ENCODE results near the gene PROX2. TPM values are rescaled to one million over a fixed set of nuclear protein-coding genes. Genes with fewer than 3 reads are reported as not detected.

Gene PROX2
- total RNA-seq, 1 donor from 2014 or later, result 0.05 TPM

DNA sequence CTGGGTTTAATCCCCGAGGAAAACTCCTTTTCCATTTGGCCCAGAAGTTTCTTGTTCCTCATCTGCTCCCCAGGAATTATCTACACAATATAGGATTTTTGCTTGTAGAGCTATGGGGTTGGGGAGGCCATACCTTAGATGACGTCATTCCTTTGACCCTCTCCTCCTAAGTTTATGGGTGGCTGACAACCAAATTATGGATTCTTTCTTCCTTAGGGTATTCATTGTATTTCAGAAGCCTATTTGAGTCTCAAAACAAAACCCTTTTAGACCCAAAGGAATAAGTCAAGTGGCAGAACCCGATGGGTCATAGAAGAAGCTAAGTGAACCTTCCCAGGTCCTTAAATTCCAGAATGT, 14.2 kb downstream of the PROX2 start:
- Mint-ChIP-seq H3K27me3 (ENCODE audit: low read depth) (no peaks in the 10 kb centered on the region), H3K4me3 (ENCODE audit: low read depth) (no peak overlapping the region), H3K27ac (no peak overlapping the region), H3K9me3 (no peaks in the 10 kb centered on the region), H3K36me3 (ENCODE audit: low read depth) (no peaks in the 10 kb centered on the region), H3K4me1 (ENCODE audit: low read depth) (peaks cover 6% of the 10 kb centered on the region)
- DNase-seq (ENCODE audit: low spot score), result no peak
- intact Hi-C loops (cut with micrococcal nuclease), result loop anchor here (1.0 kb wide), 2 partner anchors 44 to 227 kb away; no protein-coding TSS in a partner anchor

DNA sequence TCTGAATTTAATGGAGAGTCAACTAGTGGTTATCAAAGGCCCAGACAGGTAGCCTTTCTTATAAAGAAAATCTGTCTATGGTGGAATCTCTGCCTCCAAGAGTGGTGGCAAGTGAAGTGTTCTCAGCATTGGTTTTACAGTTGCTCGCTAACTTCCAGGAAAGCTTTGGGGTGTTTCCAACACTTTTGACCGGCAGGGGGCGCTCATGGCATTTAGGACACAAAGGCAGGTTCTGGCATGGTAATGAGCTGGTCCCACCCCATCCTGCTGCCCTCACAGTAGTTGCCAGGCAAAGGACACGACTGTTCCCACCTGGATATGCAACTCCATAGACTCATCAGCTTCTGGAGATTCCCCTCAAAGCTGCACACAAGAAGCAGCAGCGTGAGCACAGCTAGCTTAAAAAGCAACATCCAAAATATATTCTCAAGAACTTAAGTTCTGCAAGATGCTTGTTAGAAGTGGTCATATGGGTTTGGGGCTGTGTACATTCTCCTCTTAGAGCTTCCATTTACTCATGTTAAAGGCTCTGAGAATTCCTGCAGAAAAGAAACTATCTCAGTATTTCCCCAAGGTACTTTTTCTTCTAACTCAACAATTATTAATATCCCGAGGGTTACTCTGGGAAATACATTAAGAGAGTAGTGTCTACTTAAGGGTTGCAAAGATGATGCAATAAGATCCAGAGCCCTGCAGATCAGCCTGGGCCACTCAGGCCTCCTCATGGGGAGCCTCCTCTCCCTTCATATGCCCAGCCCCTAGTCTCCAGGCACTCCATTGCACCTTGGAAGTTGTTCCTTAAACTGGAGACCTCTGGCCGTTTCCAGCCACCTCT, 14.8 kb downstream of the PROX2 start:
- Mint-ChIP-seq H3K9me3 (no peaks in the 10 kb centered on the region), H3K27me3 (ENCODE audit: low read depth) (no peaks in the 10 kb centered on the region), H3K27ac (no peak overlapping the region), H3K4me1 (ENCODE audit: low read depth) (no peaks in the 10 kb centered on the region), H3K36me3 (ENCODE audit: low read depth) (no peaks in the 10 kb centered on the region), H3K4me3 (ENCODE audit: low read depth) (no peak overlapping the region)
- intact Hi-C loops (cut with micrococcal nuclease), result loop anchor here (1.0 kb wide), 2 partner anchors 44 to 227 kb away; no protein-coding TSS in a partner anchor
- DNase-seq (ENCODE audit: low spot score), result peak; percentile 78

DNA sequence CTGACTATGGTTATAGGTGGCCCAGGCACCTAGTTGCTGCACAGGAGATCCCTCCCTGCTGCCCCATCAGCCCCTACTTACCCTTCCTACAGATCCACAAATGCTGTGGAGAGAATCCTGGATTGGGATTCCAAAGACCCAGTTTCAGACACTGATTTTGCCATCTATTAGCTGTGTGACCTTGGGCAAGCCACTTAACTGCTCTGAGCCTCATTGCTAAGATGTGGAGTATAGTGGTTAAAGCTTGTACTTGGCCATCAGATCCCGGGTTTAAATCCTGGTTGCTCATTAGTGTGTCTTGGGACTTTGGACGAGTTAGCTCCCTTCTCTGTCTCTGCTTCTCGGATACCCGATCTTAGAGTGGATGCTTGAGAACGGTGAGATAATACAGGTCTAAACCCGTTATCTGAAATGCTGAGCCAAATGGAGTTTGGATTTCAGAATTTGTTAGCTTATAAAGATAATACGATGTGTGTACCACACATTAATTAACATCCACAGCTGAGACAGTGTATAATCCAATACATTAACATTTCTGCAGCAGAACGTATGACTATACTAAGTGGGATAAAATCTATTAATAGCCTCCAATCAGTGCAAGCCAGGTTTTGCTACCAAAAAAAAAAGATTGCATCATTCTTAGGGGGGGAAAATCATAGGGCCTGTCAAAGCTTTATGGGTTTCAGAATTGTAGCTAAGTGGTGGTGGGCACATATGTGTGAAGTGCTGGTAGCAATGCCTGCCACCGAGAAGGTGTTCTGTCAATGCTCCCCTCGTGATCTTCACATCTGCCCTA, 16.0 kb downstream of the PROX2 start:
- DNase-seq (ENCODE audit: low spot score), result no peak
- Mint-ChIP-seq H3K27ac (no peak overlapping the region), H3K4me1 (ENCODE audit: low read depth) (no peaks in the 10 kb centered on the region), H3K27me3 (ENCODE audit: low read depth) (no peaks in the 10 kb centered on the region), H3K36me3 (ENCODE audit: low read depth) (no peaks in the 10 kb centered on the region), H3K9me3 (no peaks in the 10 kb centered on the region), H3K4me3 (ENCODE audit: low read depth) (no peak overlapping the region)
- intact Hi-C loops (cut with micrococcal nuclease), result no loop called here

DNA sequence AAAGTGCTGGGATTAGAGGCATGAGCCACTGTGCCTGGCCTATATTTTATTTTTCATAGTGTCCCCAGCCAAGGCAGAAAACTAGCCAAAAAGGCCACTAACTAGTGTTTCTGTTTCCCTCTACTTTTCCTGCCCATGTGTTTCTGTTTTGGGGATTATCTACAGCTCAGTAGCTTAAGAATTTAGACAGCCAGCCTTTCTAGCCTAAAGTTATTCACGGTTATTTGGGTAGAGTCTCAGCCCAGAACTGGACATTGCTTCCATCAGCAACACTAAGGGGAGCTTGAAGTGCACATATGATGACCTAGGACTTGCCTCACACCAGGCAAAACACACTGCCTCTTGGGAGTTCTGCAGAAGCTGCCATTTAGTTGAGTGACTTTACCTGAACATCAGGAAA, 17.9 kb downstream of the PROX2 start:
- Mint-ChIP-seq H3K27me3 (ENCODE audit: low read depth) (no peaks in the 10 kb centered on the region), H3K9me3 (no peaks in the 10 kb centered on the region), H3K4me1 (ENCODE audit: low read depth) (peaks cover 1% of the 10 kb centered on the region), H3K27ac (no peak overlapping the region), H3K36me3 (ENCODE audit: low read depth) (no peaks in the 10 kb centered on the region), H3K4me3 (ENCODE audit: low read depth) (no peak overlapping the region)
- DNase-seq (ENCODE audit: low spot score), result no peak
- intact Hi-C loops (cut with micrococcal nuclease), result no loop called here

DNA sequence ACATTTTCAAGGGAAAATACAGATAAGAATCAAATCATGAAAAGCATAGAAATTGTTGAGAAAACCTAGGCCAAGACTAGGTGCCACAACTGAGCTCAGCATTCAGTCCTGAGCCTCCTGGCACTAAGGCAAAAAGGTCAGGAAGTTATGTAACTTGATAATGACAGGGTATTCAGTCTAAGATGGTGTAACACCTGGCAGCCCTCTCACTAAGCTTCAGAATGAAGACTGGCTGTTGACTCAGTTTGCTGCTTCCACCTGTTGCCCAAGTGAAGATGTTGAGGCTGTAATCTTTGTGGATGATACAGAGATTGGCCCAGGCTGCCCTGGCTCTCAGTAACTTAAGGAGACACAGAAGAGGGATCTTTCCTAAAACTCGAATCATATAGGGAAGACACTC, 19.6 kb downstream of the PROX2 start:
- Mint-ChIP-seq H3K36me3 (ENCODE audit: low read depth) (no peaks in the 10 kb centered on the region), H3K4me3 (ENCODE audit: low read depth) (no peak overlapping the region), H3K9me3 (no peaks in the 10 kb centered on the region), H3K4me1 (ENCODE audit: low read depth) (peaks cover 6% of the 10 kb centered on the region), H3K27me3 (ENCODE audit: low read depth) (no peaks in the 10 kb centered on the region), H3K27ac (no peak overlapping the region)
- DNase-seq (ENCODE audit: low spot score), result no peak
- intact Hi-C loops (cut with micrococcal nuclease), result no loop called here

DNA sequence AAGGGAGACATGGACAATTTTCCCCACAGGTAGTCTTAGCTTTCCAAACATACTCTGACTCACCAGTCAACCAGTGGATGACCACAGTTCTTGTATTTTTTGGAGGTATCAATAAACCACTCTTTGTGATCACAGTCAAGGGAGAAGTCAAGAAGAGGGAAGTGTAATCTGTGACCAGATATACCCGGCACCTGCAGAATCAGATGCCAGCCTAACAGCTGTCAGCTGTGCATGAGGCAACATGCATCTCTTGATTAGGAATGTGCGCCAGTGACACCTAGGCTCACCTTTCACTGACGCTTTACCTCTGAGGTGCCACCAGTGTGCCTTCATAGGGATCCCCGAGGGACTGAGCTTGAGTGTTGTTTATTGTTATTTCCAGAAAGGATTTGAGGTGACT, 20.0 kb downstream of the PROX2 start:
- no peaks in the 10 kb centered on the region for H3K9me3 Mint-ChIP-seq
- intact Hi-C loops (cut with micrococcal nuclease), result no loop called here
- peaks cover 6% of the 10 kb centered on the region for H3K4me1 Mint-ChIP-seq (ENCODE audit: low read depth)
- no peak overlapping the region for H3K27ac Mint-ChIP-seq
- H3K36me3 Mint-ChIP-seq (ENCODE audit: low read depth), result no peaks in the 10 kb centered on the region
- H3K27me3 Mint-ChIP-seq (ENCODE audit: low read depth), result no peaks in the 10 kb centered on the region
- no peak overlapping the region for H3K4me3 Mint-ChIP-seq (ENCODE audit: low read depth)
- DNase-seq (ENCODE audit: low spot score), result no peak

DNA sequence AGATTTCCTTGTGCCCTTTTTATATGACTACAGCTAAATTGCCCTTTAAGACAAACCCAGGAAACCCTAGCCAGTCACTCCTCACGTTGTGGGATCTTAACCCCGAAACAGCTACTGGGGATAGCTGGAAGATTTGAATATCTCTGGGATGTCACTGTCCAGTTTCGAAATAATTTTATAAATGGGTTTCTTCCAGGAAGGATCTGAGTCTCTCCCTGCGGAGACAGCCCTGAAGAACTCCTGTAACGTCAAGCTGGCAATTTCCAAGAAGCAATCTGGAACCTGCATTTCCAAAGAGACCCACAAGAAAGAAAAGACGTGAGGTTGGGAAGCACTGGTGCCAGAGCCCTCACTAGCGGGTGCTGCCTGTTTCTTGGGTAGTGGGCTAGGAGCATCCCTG, 20.9 kb downstream of the PROX2 start:
- H3K27me3 Mint-ChIP-seq (ENCODE audit: low read depth), result no peaks in the 10 kb centered on the region
- H3K4me1 Mint-ChIP-seq (ENCODE audit: low read depth), result peaks cover 6% of the 10 kb centered on the region
- no peak for DNase-seq (ENCODE audit: low spot score)
- no peaks in the 10 kb centered on the region for H3K9me3 Mint-ChIP-seq
- no peak overlapping the region for H3K4me3 Mint-ChIP-seq (ENCODE audit: low read depth)
- intact Hi-C loops (cut with micrococcal nuclease), result no loop called here
- H3K36me3 Mint-ChIP-seq (ENCODE audit: low read depth), result no peaks in the 10 kb centered on the region
- H3K27ac Mint-ChIP-seq, result no peak overlapping the region

DNA sequence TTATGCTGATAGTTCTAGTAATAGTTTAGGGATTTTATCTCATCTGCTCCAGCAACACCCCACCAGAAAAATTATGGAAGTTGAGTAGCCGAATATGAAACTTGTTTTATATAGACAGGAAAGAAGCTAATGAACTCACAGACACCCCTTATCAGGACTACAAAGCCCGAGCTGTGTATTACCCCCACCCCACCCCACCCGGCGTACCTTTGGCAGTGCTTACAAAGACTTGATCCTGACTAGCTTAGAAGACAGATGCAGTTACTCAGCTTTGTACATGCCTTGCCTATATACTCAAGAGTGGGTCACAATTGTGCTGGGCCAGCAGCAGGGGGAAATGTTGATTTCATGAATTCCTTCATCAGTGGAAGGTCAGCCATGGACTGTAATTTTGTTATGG, 22.4 kb downstream of the PROX2 start:
- Mint-ChIP-seq H3K4me1 (ENCODE audit: low read depth) (peaks cover 6% of the 10 kb centered on the region), H3K27ac (no peak overlapping the region), H3K36me3 (ENCODE audit: low read depth) (no peaks in the 10 kb centered on the region), H3K9me3 (no peaks in the 10 kb centered on the region), H3K27me3 (ENCODE audit: low read depth) (no peaks in the 10 kb centered on the region), H3K4me3 (ENCODE audit: low read depth) (no peak overlapping the region)
- intact Hi-C loops (cut with micrococcal nuclease), result no loop called here
- no peak for DNase-seq (ENCODE audit: low spot score)

DNA sequence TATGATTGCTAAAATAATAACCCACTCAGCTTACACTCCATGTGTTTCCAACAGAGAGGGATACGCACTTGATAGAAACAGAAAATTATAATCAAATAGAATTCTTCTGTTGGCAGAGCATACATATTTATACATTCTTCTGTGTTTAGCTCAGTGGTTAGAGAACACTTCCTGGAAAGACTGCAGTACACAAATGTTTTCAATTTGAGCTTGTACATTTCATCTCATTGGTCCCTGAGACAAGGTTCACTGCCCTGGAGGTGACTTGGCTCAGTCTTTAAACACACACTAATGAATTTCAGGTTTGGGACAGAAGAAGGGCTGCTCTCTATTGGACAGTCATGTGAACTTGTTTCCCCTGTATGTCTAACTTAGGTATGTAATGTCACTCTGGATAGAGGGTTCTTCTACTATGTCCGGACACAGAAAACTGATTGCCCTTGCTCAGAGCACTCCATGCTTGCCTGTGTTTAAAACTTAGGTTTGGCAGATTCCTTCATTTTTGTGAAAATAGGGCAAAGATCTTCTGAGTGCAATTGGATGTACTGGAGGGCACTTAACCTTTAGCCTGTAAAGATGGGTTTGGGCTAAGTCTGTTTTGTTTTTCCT, 22.9 kb downstream of the PROX2 start:
- no peaks in the 10 kb centered on the region for H3K36me3 Mint-ChIP-seq (ENCODE audit: low read depth)
- no peak for DNase-seq (ENCODE audit: low spot score)
- H3K27me3 Mint-ChIP-seq (ENCODE audit: low read depth), result no peaks in the 10 kb centered on the region
- no peak overlapping the region for H3K4me3 Mint-ChIP-seq (ENCODE audit: low read depth)
- H3K9me3 Mint-ChIP-seq, result no peaks in the 10 kb centered on the region
- intact Hi-C loops (cut with micrococcal nuclease), result no loop called here
- no peak overlapping the region for H3K27ac Mint-ChIP-seq
- H3K4me1 Mint-ChIP-seq (ENCODE audit: low read depth), result peaks cover 6% of the 10 kb centered on the region

DNA sequence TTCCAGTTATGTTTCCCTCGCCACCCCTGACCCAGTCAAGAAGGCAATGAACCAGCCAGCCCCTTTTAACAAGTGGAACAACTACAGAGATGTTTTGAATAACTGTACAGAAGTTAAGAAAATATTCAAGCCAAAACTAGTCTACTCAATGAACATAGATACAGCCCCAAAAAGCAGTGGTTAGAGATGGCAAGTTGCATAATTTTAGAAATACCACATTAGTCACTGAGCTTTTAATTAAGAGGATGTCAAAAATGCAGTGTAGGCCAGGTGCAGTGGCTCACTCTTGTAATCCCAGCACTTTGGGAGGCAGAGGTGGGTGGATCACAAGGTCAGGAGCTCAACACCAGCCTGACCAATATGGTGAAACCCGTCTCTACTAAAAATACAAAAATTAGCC, 27.2 kb downstream of the PROX2 start:
- no peaks in the 10 kb centered on the region for H3K27me3 Mint-ChIP-seq (ENCODE audit: low read depth)
- intact Hi-C loops (cut with micrococcal nuclease), result no loop called here
- H3K4me3 Mint-ChIP-seq (ENCODE audit: low read depth), result no peak overlapping the region
- no peaks in the 10 kb centered on the region for H3K36me3 Mint-ChIP-seq (ENCODE audit: low read depth)
- no peak overlapping the region for H3K27ac Mint-ChIP-seq
- peaks cover 12% of the 10 kb centered on the region for H3K4me1 Mint-ChIP-seq (ENCODE audit: low read depth)
- no peak for DNase-seq (ENCODE audit: low spot score)
- H3K9me3 Mint-ChIP-seq, result no peaks in the 10 kb centered on the region

DNA sequence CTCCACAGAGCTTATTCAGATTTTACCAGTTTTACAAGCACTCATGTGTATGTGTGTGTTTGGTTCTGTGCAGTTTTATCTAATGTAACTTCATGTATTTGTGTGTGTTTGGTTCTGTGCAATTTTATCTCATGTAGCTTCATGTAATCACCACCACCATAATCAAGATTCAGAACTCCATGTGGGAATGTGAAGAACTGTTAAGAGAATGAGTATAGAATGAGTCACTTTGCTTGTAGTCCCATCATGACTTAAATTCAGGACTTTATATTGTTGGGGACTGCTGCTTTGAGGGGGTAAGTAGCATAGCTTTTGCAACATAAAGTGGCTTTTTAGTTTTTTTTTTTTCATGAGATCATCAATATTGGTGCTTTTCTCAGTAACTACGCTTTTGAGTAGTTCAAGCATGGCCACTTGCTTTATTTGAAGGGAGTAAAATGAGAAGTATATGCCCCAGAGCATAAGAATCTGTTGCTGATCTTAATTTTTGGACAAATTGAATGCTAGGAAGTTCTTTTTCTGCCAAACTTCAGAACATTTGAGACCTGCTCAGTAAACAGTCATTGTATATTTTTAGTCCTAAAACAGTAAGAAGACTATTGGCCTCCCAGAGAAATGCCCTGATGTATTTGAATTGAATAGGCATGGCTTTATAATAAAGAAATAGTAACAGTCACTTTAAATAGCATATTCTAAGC, 28.8 kb downstream of the PROX2 start:
- no peak for DNase-seq (ENCODE audit: low spot score)
- Mint-ChIP-seq H3K27me3 (ENCODE audit: low read depth) (no peaks in the 10 kb centered on the region), H3K36me3 (ENCODE audit: low read depth) (peaks cover 3% of the 10 kb centered on the region), H3K9me3 (no peaks in the 10 kb centered on the region), H3K4me3 (ENCODE audit: low read depth) (no peak overlapping the region), H3K27ac (no peak overlapping the region), H3K4me1 (ENCODE audit: low read depth) (peaks cover 6% of the 10 kb centered on the region)
- intact Hi-C loops (cut with micrococcal nuclease), result no loop called here

DNA sequence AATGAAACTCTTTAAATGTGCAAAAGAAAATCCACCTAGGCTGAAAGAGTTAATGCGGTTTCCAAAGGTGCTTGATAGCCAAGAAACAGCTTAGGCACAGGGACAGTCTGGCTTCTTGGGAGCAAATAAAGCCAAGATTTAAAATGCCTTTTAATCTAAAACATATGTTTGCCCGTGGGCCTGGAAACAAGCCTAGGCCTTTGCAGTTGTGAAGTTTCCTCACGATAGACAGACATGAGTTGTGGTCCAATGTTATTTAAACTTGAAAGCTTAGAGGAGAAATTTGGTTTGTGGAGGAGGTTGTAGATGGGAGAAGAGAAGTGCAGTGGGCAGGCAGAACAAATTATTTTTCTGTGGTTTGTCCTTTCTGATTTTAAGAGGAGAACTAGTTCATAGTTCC, 29.8 kb downstream of the PROX2 start:
- no peak for DNase-seq (ENCODE audit: low spot score)
- Mint-ChIP-seq H3K4me1 (ENCODE audit: low read depth) (peaks cover 15% of the 10 kb centered on the region), H3K9me3 (no peaks in the 10 kb centered on the region), H3K27ac (peak overlapping the region; percentile 29), H3K27me3 (ENCODE audit: low read depth) (no peaks in the 10 kb centered on the region), H3K36me3 (ENCODE audit: low read depth) (peaks cover 7% of the 10 kb centered on the region), H3K4me3 (ENCODE audit: low read depth) (no peak overlapping the region)
- intact Hi-C loops (cut with micrococcal nuclease), result no loop called here
